Hepatocyte (in vitro differentiated cells): ENCODE data around the gene PPP1R3D.

ENCODE experiments used
- CTCF ChIP-seq: fragments of 200-600 bp; sonication (generic); IDR thresholded peaks from 2 replicates; pipeline ENCODE4 v1.5.1; 2016; ENCODE audit warnings: antibody characterized with exemption, mild to moderate bottlenecking; ENCODE audit not compliant: poor library complexity
- EZH2 ChIP-seq: fragments of 200-600 bp; sonication (generic); IDR thresholded peaks from 2 replicates; pipeline ENCODE4 v1.6.1; 2016; ENCODE audit warnings: antibody characterized with exemption, mild to moderate bottlenecking, borderline replicate concordance
- EZH2phosphoT487 ChIP-seq: fragments of 200-600 bp; sonication (generic); IDR thresholded peaks from one replicate; pipeline ENCODE4 v1.6.1; 2018; ENCODE audit warnings: antibody characterized with exemption, mild to moderate bottlenecking, low read depth, moderate library complexity; ENCODE audit not compliant: unreplicated experiment, severe bottlenecking

DNA sequence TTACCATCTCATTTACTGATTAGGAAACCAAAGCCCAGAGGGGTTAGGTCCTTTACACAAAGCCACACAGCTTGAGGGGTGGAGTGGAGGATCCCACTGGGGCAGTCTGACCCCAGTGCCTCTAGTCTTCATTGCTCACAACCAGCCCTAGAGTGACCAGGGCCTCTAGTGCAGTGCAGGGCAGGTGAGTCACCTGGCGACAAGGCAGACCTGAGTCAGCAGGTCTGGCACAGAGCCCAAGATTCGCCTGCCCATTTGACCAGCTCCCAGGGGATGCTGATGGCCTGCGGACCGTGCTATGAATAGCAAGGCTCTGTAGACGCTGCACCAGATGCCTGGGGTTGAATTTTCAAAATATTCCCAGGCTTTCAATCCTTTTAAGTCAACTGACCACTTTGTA is 48.0 kb upstream of the PPP1R3D start:
- TF ChIP-seq CTCF = no peak
- TF ChIP-seq EZH2 = no peak
- no peak for TF ChIP-seq EZH2phosphoT487
